H9 (cell line): ENCODE data around the gene SIL1. TPM values are rescaled to one million over a fixed set of nuclear protein-coding genes. Genes with fewer than 3 reads are reported as not detected.

Source experiments
- DNase-seq: peaks from one replicate; pipeline ENCODE4 v3.0.0-alpha.2; 2017
- H2AFZ ChIP-seq: one replicate; pipeline ENCODE4 v1.6.1; 2013; ENCODE audit warnings: mild to moderate bottlenecking, low read length, control low read depth, moderate library complexity
- H2AK5ac ChIP-seq: 2 replicates; pipeline ENCODE4 v1.6.1; 2013; ENCODE audit warnings: low read length, control low read depth, mixed read lengths; ENCODE audit not compliant: insufficient read length
- H2BK120ac ChIP-seq: one replicate; pipeline ENCODE4 v1.6.1; 2013; ENCODE audit warnings: low read depth, mild to moderate bottlenecking, low read length, control low read depth, inconsistent platforms; ENCODE audit not compliant: poor library complexity, severe bottlenecking
- H2BK12ac ChIP-seq: 2 replicates; pipeline ENCODE4 v1.6.1; 2013; ENCODE audit warnings: low read length, control low read depth, mixed read lengths, low read depth; ENCODE audit not compliant: insufficient read length
- H2BK15ac ChIP-seq: 2 replicates; pipeline ENCODE4 v1.6.1; 2013; ENCODE audit warnings: low read depth, low read length, control low read depth
- H2BK20ac ChIP-seq: one replicate; pipeline ENCODE4 v1.6.1; 2013; ENCODE audit warnings: low read depth, mild to moderate bottlenecking, low read length, control low read depth, inconsistent platforms; ENCODE audit not compliant: poor library complexity, severe bottlenecking
- H2BK5ac ChIP-seq: 2 replicates; pipeline ENCODE4 v1.6.1; 2013; ENCODE audit warnings: low read length, control low read depth, mixed read lengths; ENCODE audit not compliant: insufficient read length
- H3K14ac ChIP-seq: 2 replicates; pipeline ENCODE4 v1.6.1; 2013; ENCODE audit warnings: low read length, control low read depth; ENCODE audit not compliant: insufficient read depth
- H3K18ac ChIP-seq: 2 replicates; pipeline ENCODE4 v1.6.1; 2013; ENCODE audit warnings: low read depth, mild to moderate bottlenecking, mixed read lengths, low read length, control low read depth; ENCODE audit not compliant: insufficient read length
- H3K23ac ChIP-seq: 2 replicates; pipeline ENCODE4 v1.6.1; 2013; ENCODE audit warnings: low read length, control low read depth, mixed read lengths, low read depth; ENCODE audit not compliant: insufficient read length
- H3K23me2 ChIP-seq: 2 replicates; pipeline ENCODE4 v1.6.1; 2013; ENCODE audit warnings: low read depth, mild to moderate bottlenecking, mixed read lengths, low read length, control low read depth; ENCODE audit not compliant: insufficient read length, poor library complexity, severe bottlenecking
- H3K27ac ChIP-seq: 2 replicates; pipeline ENCODE4 v1.5.1; 2013; ENCODE audit warnings: low read length, control low read depth, mixed read lengths, low read depth; ENCODE audit not compliant: insufficient read length
- H3K27me3 ChIP-seq: 2 replicates; pipeline ENCODE4 v1.6.1; 2013; ENCODE audit warnings: low read length, control low read depth, inconsistent platforms; ENCODE audit not compliant: insufficient read depth
- H3K4ac ChIP-seq: 2 replicates; pipeline ENCODE4 v1.6.1; 2013; ENCODE audit warnings: low read depth, mild to moderate bottlenecking, control low read depth, inconsistent platforms, low read length, moderate library complexity
- H3K4me1 ChIP-seq: 2 replicates; pipeline ENCODE4 v1.6.1; 2013; ENCODE audit warnings: low read length, control low read depth, inconsistent platforms; ENCODE audit not compliant: insufficient read depth
- H3K4me2 ChIP-seq: 2 replicates; pipeline ENCODE4 v1.6.1; 2013; ENCODE audit warnings: low read length, control low read depth, mixed read lengths; ENCODE audit not compliant: insufficient read length, insufficient read depth
- H3K56ac ChIP-seq: 2 replicates; pipeline ENCODE4 v1.6.1; 2013; ENCODE audit warnings: low read depth, mild to moderate bottlenecking, mixed read lengths, low read length, control low read depth; ENCODE audit not compliant: insufficient read length
- H3K79me1 ChIP-seq: 2 replicates; pipeline ENCODE4 v1.6.1; 2013; ENCODE audit warnings: low read depth, mild to moderate bottlenecking, moderate library complexity, low read length, control low read depth, inconsistent platforms; ENCODE audit not compliant: insufficient read depth, poor library complexity, severe bottlenecking
- H3K79me2 ChIP-seq: 2 replicates; pipeline ENCODE4 v1.6.1; 2013; ENCODE audit warnings: low read length, control low read depth, inconsistent platforms; ENCODE audit not compliant: insufficient read depth
- H3K9ac ChIP-seq: 2 replicates; pipeline ENCODE4 v1.6.1; 2013; ENCODE audit warnings: low read length, control low read depth, mixed read lengths; ENCODE audit not compliant: insufficient read length; ENCODE audit errors: extremely low read depth
- H3K9me3 ChIP-seq: one replicate; pipeline ENCODE4 v1.6.1; 2013; ENCODE audit warnings: low read depth, low read length, inconsistent platforms; ENCODE audit not compliant: control insufficient read depth
- H3T11ph ChIP-seq: one replicate; pipeline ENCODE4 v1.6.1; 2013; ENCODE audit warnings: mild to moderate bottlenecking, low read length, control low read depth, inconsistent platforms
- H4K20me1 ChIP-seq: one replicate; pipeline ENCODE4 v1.6.1; 2013; ENCODE audit not compliant: control insufficient read depth, insufficient read length, insufficient read depth
- H4K5ac ChIP-seq: 2 replicates; pipeline ENCODE4 v1.6.1; 2013; ENCODE audit warnings: low read depth, mild to moderate bottlenecking, mixed read lengths, low read length, control low read depth; ENCODE audit not compliant: insufficient read length
- H4K8ac ChIP-seq: replicated peaks from 2 replicates; pipeline ENCODE4 v1.6.1; 2013; ENCODE audit warnings: low read length, control low read depth, mixed read lengths, low read depth; ENCODE audit not compliant: insufficient read length
- H4K91ac ChIP-seq: 2 replicates; pipeline ENCODE4 v1.6.1; 2013; ENCODE audit warnings: low read depth, mild to moderate bottlenecking, moderate library complexity, mixed read lengths, low read length, control low read depth; ENCODE audit not compliant: insufficient read length
- H3K27ac Mint-ChIP-seq, 3 experiments: 2 replicates in 2 of 3; 3 replicates in 1 of 3; pipeline ENCODE4 v1.8.0; 2020 to 2021; ENCODE audit warnings: mixed read lengths in 3 of 3, mild to moderate bottlenecking in 1 of 3, moderate library complexity in 1 of 3
- H3K27me3 Mint-ChIP-seq: 2 replicates; pipeline ENCODE4 v1.8.0; 2021; ENCODE audit warnings: low read depth, mild to moderate bottlenecking, moderate library complexity, mixed read lengths
- H3K36me3 Mint-ChIP-seq, 3 experiments: 2 replicates in 2 of 3; 3 replicates in 1 of 3; pipeline ENCODE4 v1.8.0; 2020 to 2021; ENCODE audit warnings: low read depth in 3 of 3, mixed read lengths in 3 of 3; ENCODE audit not compliant: insufficient read depth in 1 of 3
- H3K4me1 Mint-ChIP-seq, 2 experiments: 2 replicates each; pipeline ENCODE4 v1.8.0; 2020; ENCODE audit warnings: mixed read lengths in 2 of 2
- H3K4me3 Mint-ChIP-seq, 2 experiments: 2 replicates in 1 of 2; 3 replicates in 1 of 2; pipeline ENCODE4 v1.8.0; 2020 to 2021; ENCODE audit warnings: mild to moderate bottlenecking in 2 of 2, mixed read lengths in 2 of 2, moderate library complexity in 1 of 2
- H3K9me3 Mint-ChIP-seq, 2 experiments: 2 replicates in 1 of 2; 3 replicates in 1 of 2; pipeline ENCODE4 v1.8.0; 2020; ENCODE audit warnings: mild to moderate bottlenecking in 2 of 2, mixed read lengths in 2 of 2, moderate library complexity in 1 of 2
- WGBS: extraction: QIAGEN DNeasy Blood & Tissue Kit; methylation state at CpG from one replicate; pipeline ENCODE4 v1.1.7; 2013; ENCODE audit warnings: missing lambda C conversion rate, low lambda C conversion rate, mixed read lengths; ENCODE audit not compliant: insufficient read length; ENCODE audit errors: extremely low coverage; 5-methylcytosine and 5-hydroxymethylcytosine counted together
- total RNA-seq: library from RNA; stranded (reverse); gene quantifications from 2 replicates; pipeline ENCODE4 v1.2.1, GENCODE V29; 2021
- TF ChIP-seq, protein P1 (sequence below): fragments of 200-600 bp; sonication (generic); conservative IDR thresholded peaks from 3 replicates; pipeline ENCODE4 v1.8.0; 2021; ENCODE audit warnings: antibody characterized with exemption, mild to moderate bottlenecking

The SIL1 gene
- total RNA-seq, 1 experiment from 2014 or later = 10.6 TPM

DNA sequence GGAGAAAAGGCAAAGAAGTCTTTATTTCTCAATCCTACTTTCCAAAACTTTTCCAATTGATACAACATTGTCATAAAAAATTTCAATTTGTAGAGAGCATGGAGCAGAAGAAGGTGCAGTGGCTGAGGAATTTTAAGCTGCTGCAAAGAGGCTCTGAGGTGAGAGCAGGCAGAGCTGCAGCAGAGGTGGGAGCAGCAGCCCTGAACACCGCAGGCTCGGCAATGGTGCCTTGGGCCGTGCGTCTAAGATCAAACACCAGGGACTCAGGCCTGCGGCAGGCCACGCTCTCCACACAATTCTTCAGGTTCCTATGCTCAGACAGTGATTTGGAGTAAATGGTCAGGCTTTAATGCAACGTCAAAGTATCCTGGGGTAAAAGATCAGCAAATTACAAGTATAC lies 46.3 kb downstream of the SIL1 start:
- H3K9me3 Mint-ChIP-seq = no peaks in the 10 kb centered on the region
- H2BK20ac ChIP-seq = no peak overlapping the region
- H4K91ac ChIP-seq = no peak overlapping the region
- H3K14ac ChIP-seq = no peak overlapping the region; the same call in 1 of the 2 replicates
- H3K79me2 ChIP-seq = no peaks in the 10 kb centered on the region
- no peak overlapping the region for H3K4me3 Mint-ChIP-seq
- no peak overlapping the region for H3K4ac ChIP-seq
- no peak overlapping the region for H2AK5ac ChIP-seq
- no peak overlapping the region for H4K5ac ChIP-seq
- H3K27me3 ChIP-seq = no peaks in the 10 kb centered on the region
- no peaks in the 10 kb centered on the region; the same call in 1 of the 2 replicates for H3K27me3 Mint-ChIP-seq
- H3K4me1 ChIP-seq = no peaks in the 10 kb centered on the region; the same call in 1 of the 2 replicates
- H3T11ph ChIP-seq = no peak overlapping the region
- no peak overlapping the region for H2BK12ac ChIP-seq
- H2AFZ ChIP-seq = no peak overlapping the region
- H3K4me1 Mint-ChIP-seq = peaks cover 18 to 24% of the 10 kb centered on the region in 2 experiments
- H3K9me3 ChIP-seq = no peaks in the 10 kb centered on the region
- no peak overlapping the region for H3K18ac ChIP-seq
- no peak overlapping the region for H3K56ac ChIP-seq
- H3K23me2 ChIP-seq = no peaks in the 10 kb centered on the region
- no peak overlapping the region for H4K8ac ChIP-seq
- H3K23ac ChIP-seq = no peak overlapping the region
- WGBS = no CpG with 5 or more reads among the region's 7 CpGs
- H2BK120ac ChIP-seq = no peak overlapping the region
- no peak for DNase-seq
- TF ChIP-seq, protein P1, sequence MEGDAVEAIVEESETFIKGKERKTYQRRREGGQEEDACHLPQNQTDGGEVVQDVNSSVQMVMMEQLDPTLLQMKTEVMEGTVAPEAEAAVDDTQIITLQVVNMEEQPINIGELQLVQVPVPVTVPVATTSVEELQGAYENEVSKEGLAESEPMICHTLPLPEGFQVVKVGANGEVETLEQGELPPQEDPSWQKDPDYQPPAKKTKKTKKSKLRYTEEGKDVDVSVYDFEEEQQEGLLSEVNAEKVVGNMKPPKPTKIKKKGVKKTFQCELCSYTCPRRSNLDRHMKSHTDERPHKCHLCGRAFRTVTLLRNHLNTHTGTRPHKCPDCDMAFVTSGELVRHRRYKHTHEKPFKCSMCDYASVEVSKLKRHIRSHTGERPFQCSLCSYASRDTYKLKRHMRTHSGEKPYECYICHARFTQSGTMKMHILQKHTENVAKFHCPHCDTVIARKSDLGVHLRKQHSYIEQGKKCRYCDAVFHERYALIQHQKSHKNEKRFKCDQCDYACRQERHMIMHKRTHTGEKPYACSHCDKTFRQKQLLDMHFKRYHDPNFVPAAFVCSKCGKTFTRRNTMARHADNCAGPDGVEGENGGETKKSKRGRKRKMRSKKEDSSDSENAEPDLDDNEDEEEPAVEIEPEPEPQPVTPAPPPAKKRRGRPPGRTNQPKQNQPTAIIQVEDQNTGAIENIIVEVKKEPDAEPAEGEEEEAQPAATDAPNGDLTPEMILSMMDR = no peak
- H3K27ac Mint-ChIP-seq = peak overlapping the region in 1 of 3 experiments; percentile 7; a peak in 1 of 7 replicates
- no peak overlapping the region for H3K9ac ChIP-seq
- no peaks in the 10 kb centered on the region for H3K36me3 Mint-ChIP-seq
- H2BK15ac ChIP-seq = no peak overlapping the region
- no peak overlapping the region for H3K4me2 ChIP-seq
- no peaks in the 10 kb centered on the region for H4K20me1 ChIP-seq
- H3K79me1 ChIP-seq = no peaks in the 10 kb centered on the region
- H3K27ac ChIP-seq = no peak overlapping the region
- H2BK5ac ChIP-seq = no peak overlapping the region
